ENCODE measurements around the gene PLAC8.
A peak's percentile ranks its signal among the peaks of the same experiment; 100 is the strongest.

PLAC8 gene, protein sequence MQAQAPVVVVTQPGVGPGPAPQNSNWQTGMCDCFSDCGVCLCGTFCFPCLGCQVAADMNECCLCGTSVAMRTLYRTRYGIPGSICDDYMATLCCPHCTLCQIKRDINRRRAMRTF

GRCh38 chr4:83114576-83114975 lies at the start of gene PLAC8:
PLAC8 (minus strand) TSS chr4:83114729; CDS start chr4:83107921, 6,808 bp downstream.
- DNase-seq, result peak; percentile 56 to 81

DNA sequence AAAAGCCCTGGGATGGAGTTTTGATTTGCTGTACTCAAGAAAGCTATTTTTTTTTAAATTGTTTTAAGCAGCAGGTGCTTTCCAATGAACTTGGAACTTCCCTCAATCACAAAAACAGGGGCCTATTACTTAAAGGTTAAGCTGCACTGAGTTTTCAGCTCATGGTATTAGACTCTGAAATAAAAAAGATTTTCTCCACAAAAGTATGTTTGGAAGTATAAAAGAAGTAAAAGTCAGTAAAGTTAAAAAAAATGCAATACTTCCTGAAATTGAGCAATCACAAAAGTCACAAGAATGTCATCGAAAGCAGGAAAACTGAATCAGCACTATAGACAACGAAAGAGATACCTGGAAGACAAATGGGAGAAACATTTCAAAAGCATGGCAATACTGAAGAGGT lies 38.9 kb upstream of the PLAC8 start:
- no peak for DNase-seq

- no peak for DNase-seq
These were observed 38.2 kb upstream of the PLAC8 start for GRCh38 chr4:83152746-83153145.

- DNase-seq, result no peak
These were observed 37.1 kb upstream of the PLAC8 start for GRCh38 chr4:83151651-83152050.

DNA sequence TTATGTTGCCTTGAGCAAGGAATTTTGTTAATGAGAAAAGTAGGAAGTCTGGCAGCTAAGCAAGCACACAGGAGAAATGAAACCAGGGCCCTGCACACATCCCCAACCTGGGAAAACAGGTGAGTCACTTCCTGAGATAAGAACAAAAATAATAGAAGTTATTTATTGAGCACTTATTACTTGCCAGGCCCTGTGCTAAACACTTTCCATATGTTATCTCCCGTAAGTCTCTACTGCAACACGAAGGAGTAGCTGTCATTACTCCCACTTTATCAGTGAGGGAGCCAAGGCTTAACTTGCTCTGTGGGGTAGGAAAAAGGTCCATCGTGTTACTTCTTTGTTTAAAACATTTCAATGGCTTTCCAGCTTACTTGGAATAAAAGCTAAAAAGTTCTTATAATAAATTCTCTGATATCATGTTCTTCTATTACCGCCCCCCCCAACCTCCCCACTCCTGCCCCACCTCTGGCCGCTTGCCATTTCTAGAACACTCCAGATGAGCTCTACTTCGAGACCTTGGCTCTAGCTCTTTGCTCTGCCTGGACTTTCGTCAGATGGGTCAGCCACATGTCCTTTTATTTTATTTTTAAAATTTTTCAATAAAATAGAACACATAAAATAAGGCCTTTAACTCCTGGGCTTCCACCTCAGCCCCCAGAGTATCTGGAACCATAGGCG lies 36.3 kb upstream of the PLAC8 start:
- DNase-seq, result no peak

DNA sequence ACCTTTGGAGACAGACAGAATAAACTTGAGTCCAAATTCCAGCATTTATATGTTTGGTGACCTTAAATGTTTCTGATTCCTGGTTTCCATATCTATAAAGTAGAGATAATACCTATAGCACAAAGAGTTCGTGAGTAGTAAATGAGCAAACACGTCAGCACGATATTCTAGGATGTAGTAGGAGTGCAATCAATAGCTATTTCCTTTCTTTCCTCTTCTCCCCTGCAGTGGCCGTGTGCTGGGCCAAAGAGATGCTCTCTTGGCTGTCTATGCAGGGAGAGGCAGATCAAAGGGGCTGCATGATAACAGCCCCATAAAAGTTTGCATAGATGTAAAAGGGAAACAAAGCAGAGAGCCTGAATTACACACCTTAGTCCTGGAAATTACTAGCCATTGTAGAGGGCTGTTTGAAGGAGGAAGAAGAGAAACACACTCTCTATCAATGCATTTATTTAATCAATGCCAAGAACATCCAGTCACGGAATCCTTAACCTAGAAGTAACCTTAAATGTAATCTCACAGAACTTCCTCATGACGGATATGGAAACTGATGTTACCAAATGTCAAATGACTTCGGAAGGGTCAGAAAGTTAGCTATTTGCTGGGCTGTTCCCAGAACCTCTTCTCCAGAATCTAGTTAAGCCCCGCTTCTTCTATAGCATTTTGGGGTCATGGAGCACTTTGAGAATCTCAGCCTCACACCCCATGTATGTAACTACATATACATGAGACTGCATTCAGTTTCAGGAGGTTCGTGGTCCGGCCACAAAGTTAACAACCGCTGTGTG lies 35.5 kb upstream of the PLAC8 start:
- no peak for DNase-seq

DNA sequence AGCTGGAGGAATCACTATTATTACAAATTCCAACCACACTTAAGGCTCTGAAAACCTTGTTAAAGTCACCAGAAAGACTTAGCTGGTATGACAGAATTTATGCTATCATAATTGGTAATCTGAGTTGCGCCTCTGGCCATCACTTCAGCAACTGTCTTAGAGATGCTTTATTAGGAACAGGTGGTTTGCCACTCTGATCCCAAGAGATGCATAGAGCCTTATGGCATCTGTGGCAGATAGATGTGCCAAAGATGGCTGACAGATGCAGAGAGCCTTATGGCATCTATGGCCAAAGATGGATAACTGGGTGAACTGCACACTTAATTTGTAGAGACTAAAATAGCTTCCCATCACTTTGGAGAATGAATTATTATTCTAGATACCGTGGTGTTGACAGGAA lies 32.3 kb upstream of the PLAC8 start:
- DNase-seq, result no peak

DNA sequence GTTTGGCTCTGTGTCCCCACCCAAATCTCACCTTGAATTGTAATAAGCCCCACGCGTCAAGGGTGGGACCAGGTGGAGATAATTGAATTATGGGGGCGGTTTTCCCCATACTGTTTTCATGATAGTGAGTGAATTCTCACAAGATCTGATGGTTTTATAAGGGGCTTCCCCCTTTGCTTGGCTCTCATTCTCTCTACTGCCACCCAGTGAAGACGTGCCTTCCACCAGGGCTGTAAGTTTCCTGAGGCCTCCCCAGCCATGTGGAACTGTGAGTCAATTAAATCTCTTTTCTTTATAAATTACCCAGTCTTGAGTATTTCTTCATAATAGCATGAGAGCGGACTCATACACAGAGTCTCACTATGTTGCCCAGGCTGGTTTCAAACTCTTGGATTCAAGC lies 31.2 kb upstream of the PLAC8 start:
- DNase-seq, result peak; percentile 33 to 54

DNA sequence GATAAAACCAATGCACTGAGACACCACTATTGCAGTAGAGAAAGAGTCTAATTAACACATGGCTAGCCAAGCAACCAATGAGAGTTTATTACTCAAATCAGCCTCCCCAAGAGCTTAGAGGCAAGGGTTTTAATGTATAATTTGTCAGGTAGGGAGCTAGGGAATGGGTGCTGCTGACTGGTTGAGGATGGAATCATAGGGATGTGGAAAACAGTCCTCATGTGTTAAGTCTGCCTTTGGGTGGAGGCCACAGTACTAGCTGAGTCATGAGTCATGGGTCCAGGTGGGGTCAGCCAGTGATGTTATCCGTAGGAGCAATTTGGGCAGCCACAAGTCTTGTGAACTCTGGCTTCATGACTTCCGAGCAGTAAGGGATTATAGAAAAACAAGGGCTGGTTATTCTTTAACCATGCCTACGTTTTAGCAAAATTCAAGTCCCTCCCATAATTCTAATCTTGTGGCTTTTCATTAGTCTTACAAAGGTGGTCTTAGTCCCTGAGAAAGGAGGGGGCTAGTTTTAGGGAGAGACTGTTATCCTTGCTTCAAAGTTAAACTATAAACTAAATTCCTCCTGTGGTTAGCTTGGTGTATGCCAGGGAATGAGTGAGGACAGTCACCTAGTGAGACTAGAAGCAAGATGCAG lies 25.1 kb upstream of the PLAC8 start:
- no peak for DNase-seq

DNA sequence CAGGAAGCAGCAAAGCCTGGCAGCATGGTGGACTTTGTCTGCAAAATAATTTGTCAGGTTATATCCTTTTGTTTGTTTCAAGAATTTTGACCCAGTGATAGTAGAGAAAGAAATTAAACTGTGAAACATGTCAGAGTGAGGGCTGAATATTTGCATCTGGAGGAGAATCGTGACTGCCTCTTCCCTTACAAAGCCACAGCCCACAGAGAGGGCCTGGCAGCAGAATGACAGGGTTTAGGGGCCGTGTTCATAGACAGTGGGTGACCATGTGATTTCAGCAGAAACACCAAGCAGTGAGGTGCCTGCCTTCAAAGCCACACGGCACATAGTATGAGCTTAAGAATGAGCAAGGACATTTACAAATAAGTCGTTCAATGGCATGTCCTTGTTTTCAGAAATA lies 24.4 kb upstream of the PLAC8 start:
- DNase-seq, result peak; percentile 53 to 54

DNA sequence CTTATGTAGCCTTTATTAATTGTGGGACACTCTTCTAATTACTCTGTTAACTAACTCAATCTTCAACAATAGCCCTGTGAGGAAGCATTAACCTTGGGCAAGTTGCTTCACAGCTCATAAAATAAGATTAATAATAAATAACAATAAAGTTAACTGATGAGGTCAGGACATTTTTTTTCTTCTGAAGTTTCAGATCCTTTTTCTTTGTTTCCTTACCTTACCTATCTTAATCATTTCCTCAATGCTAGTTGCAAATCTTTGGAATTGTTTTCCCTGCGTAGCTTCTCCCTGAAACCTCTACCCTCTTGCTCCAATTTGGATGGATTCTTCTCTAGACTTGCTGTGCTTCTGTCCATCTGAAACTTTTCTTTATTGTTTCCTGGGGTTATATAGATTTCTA lies 17.5 kb upstream of the PLAC8 start:
- no peak for DNase-seq

GRCh38 chr4:83129264-83129663 lies 14.7 kb upstream of the PLAC8 start:
- no peak for DNase-seq

GRCh38 chr4:83128240-83128929 lies 13.9 kb upstream of the PLAC8 start:
- DNase-seq, result no peak

- DNase-seq, result peak; percentile 52 to 66
These were observed 11.2 kb upstream of the PLAC8 start for GRCh38 chr4:83125738-83126141.

DNA sequence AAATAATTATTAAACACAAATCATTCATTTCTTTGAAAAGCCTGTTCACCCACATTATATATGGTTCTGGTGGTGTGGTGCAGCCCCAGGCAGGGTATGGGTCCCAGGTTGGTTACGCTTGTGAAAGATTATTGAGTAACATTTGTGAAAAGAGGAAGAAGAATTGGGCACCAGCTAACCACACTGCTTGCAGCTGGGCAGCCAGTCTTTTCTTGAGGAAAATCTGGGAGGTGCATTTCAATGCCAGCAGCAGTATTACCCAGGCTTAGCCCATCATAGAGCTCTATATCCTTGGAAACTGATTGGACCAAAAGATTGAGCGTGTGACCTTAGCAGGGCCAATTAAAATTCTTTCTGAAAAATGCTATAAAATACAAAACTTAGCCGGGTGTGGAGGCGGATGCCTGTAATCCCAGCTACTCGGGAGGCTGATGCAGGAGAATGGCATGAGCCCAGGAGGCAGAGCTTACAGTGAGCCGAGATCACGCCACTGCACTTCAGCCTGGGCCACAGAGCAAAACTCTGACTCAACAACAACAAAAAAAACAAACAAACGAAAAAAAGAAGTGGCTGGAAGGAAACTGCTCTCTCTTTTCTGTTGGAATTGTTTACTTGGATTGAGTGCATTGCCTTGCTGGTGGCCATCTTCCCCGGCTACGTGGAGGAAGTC lies 9.7 kb upstream of the PLAC8 start:
- peak in 1 of 2 donors; percentile 46 for DNase-seq

DNA sequence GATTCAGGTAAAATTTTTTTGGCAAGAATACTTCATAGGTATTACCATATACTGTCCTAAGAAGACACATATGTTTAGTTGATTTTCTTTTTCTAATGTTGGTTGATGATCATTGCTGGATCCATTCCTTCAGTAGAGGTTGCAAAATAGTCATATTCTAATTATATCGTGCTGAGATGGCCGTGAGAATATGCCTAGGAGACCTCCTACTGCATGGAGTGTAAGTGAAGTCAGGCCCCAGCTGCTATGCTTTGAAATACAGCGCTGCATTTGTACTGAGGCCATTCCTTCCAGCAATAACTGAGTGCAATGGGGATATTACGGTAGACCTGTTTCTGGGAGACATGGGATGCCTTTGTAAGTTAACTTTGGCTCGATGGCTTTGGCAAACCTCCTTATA lies 6.7 kb upstream of the PLAC8 start:
- no peak for DNase-seq

DNA sequence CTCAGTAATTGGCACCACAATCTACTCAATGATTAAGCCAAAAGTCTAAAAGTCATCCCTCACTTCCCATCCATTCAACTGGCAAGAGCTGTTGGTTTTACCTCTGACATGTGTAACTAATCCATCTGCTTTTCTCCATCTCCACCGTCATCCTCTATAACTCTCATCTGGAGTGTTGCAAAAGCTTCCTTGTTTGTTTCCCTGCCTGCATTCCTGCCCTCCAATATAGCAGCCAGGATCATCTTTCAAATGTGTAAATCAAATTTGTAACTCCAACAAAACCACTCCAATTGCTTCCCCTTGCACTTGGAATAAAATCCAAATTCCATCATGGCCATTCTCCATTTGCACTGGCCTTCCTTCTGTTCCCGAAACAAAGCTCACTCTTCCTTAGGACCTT lies 4.3 kb upstream of the PLAC8 start:
- DNase-seq, result no peak

DNA sequence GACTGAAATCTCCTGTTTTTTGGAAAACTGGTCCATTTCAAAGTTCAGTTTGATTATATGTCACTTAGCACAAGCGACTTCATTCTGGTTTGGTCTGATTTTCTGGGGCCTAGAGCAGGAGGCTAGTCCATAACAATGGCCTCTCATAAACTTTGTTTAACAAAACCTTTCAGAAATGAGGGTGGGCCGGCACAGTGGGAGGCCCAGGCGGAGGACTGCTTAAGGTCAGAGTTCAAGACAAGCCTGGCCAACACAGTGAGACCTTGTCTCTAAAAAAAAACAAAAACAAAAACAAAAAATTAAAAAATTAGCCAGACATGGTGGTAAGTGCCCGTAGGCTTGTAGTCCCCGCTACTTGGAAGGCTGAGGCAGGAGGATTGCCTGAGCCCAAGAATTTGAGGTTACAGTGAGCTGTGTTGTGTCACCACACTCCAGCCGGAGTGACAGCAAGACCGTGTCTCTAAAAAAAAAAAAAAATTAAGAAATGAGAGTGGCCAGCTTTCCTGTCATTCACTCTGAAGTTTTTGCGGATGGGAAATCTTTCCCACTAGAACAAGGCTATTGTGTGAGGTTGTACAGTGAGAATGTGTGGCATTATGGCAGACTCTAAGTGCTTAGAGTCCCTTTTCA lies 1.2 kb upstream of the PLAC8 start:
- no peak for DNase-seq

DNA sequence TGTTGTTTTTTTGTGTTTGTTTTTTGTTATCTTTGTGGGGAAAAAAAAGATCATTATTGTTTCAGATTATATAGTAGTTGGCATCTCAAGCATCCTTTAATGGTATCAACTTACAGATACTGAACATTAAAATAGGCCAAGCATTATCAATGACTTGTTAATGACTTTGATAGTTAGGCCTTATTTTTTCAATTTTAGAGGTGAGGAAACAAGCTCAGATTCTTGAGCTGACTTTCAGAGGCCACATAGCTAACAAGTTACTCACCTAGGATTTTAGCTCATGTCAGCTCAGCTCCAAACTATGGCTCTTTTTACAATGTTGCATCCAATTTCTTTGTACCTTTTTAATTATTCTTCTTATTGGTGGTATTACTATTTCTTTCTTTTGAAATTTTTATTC lies 471 bp upstream of the PLAC8 start:
- no peak for DNase-seq

GRCh38 chr4:83113429-83113786 lies 1.1 kb downstream of the PLAC8 start:
- DNase-seq, result peak in 1 of 2 donors; percentile 26

GRCh38 chr4:83112678-83113428 lies 1.7 kb downstream of the PLAC8 start:
- DNase-seq, result peak in 1 of 2 donors; percentile 33
